ENCODE data around the gene HOXC10. TPM values are rescaled to one million over a fixed set of nuclear protein-coding genes. Genes with fewer than 3 reads are reported as not detected.

The HOXC10 gene
- total RNA-seq, 1 donor from 2014 or later: not detected

- H3K27me3 Mint-ChIP-seq (ENCODE audit: low read depth, unreplicated experiment): peaks cover 84% of the 10 kb centered on the region
- no peak overlapping the region for H3K4me3 Mint-ChIP-seq (ENCODE audit: unreplicated experiment)
- no peak overlapping the region for H3K4me3 ChIP-seq (ENCODE audit: insufficient read depth, low read depth, low read length)
- H3K9me3 ChIP-seq (ENCODE audit: insufficient read depth, low read depth, low read length): peaks cover 7% of the 10 kb centered on the region
- H4K20me1 ChIP-seq (ENCODE audit: insufficient read depth, low read length): no peaks in the 10 kb centered on the region
- FAIRE-seq (no peak), DNase-seq (ENCODE audit: low read depth) (no peak)
- H3K4me1 Mint-ChIP-seq (ENCODE audit: low read depth, unreplicated experiment): no peaks in the 10 kb centered on the region
- H3K4me2 ChIP-seq (ENCODE audit: low read length): no peak overlapping the region
- H3K9ac ChIP-seq (ENCODE audit: low read length): no peak overlapping the region
- H3K36me3 ChIP-seq (ENCODE audit: insufficient read depth, low read length): no peaks in the 10 kb centered on the region
- H2AFZ ChIP-seq (ENCODE audit: low read depth, low read length): no peak overlapping the region
- H3K36me3 Mint-ChIP-seq (ENCODE audit: low read depth, unreplicated experiment): peaks cover 3% of the 10 kb centered on the region
- H3K79me2 ChIP-seq (ENCODE audit: insufficient read depth, low read length): no peaks in the 10 kb centered on the region
- H3K27ac Mint-ChIP-seq (ENCODE audit: unreplicated experiment): peak overlapping the region; percentile 83
- no peaks in the 10 kb centered on the region for H3K4me1 ChIP-seq (ENCODE audit: insufficient read depth, low read length)
- H3K27ac ChIP-seq (ENCODE audit: low read depth, low read length): no peak overlapping the region
- no peak for TF ChIP-seq CTCF (IDR thresholded peaks at IDR 0.05; ENCODE audit: insufficient read depth, low read depth, low read length)
- TF ChIP-seq EZH2 (IDR thresholded peaks at IDR 0.05; ENCODE audit: insufficient read depth, low read length): peak; percentile 1
- H3K9me3 Mint-ChIP-seq (ENCODE audit: unreplicated experiment): peaks cover 27% of the 10 kb centered on the region
- H3K27me3 ChIP-seq (ENCODE audit: insufficient read depth, low read length): peaks cover 75% of the 10 kb centered on the region
Observed at GRCh38 chr12:54034785-54035310, 49.9 kb downstream of the HOXC10 start.

GRCh38 chr12:54035568-54036264 lies 50.8 kb downstream of the HOXC10 start:
- DNase-seq (ENCODE audit: low read depth) (no peak), FAIRE-seq (no peak)
- no peak overlapping the region for H3K9ac ChIP-seq (ENCODE audit: low read length)
- peaks cover 10% of the 10 kb centered on the region for H3K9me3 ChIP-seq (ENCODE audit: insufficient read depth, low read depth, low read length)
- H4K20me1 ChIP-seq (ENCODE audit: insufficient read depth, low read length): no peaks in the 10 kb centered on the region
- TF ChIP-seq EZH2 (IDR thresholded peaks at IDR 0.05; ENCODE audit: insufficient read depth, low read length) (no peak), CTCF (IDR thresholded peaks at IDR 0.05; ENCODE audit: insufficient read depth, low read depth, low read length) (no peak)
- H2AFZ ChIP-seq (ENCODE audit: low read depth, low read length): no peak overlapping the region
- no peak overlapping the region for H3K4me2 ChIP-seq (ENCODE audit: low read length)
- H3K27me3 Mint-ChIP-seq (ENCODE audit: low read depth, unreplicated experiment): peaks cover 87% of the 10 kb centered on the region
- H3K27ac Mint-ChIP-seq (ENCODE audit: unreplicated experiment): no peak overlapping the region
- H3K4me1 ChIP-seq (ENCODE audit: insufficient read depth, low read length): no peaks in the 10 kb centered on the region
- peaks cover 2% of the 10 kb centered on the region for H3K36me3 Mint-ChIP-seq (ENCODE audit: low read depth, unreplicated experiment)
- no peaks in the 10 kb centered on the region for H3K79me2 ChIP-seq (ENCODE audit: insufficient read depth, low read length)
- peaks cover 76% of the 10 kb centered on the region for H3K27me3 ChIP-seq (ENCODE audit: insufficient read depth, low read length)
- no peaks in the 10 kb centered on the region for H3K36me3 ChIP-seq (ENCODE audit: insufficient read depth, low read length)
- H3K4me1 Mint-ChIP-seq (ENCODE audit: low read depth, unreplicated experiment): no peaks in the 10 kb centered on the region
- no peak overlapping the region for H3K27ac ChIP-seq (ENCODE audit: low read depth, low read length)
- peaks cover 29% of the 10 kb centered on the region for H3K9me3 Mint-ChIP-seq (ENCODE audit: unreplicated experiment)
- H3K4me3 Mint-ChIP-seq (ENCODE audit: unreplicated experiment): no peak overlapping the region
- no peak overlapping the region for H3K4me3 ChIP-seq (ENCODE audit: insufficient read depth, low read depth, low read length)

Data from astrocyte (in vitro differentiated cells and primary cell).